Uterus (tissue), 4 donors: ENCODE results near the gene CDK6. TPM values are rescaled to one million over a fixed set of nuclear protein-coding genes. Genes with fewer than 3 reads are reported as not detected.

Source experiments
- DNase-seq, 2 donors: peaks; one replicate each; pipeline ENCODE4 v3.0.0-alpha.2; 2019 to 2020
- H3K27ac ChIP-seq, 2 donors: fragments of 200-600 bp; sonication (generic); 1 replicate in 1 of 2; 2 replicates in 1 of 2; pipeline ENCODE4 v1.5.1; 2016 to 2018
- H3K27me3 ChIP-seq, 2 donors: fragments of 200-600 bp; sonication (generic); one replicate each; pipeline ENCODE4 v1.5.1; 2018 to 2019; ENCODE audit warnings: control low read depth in 1 of 2
- H3K36me3 ChIP-seq, 2 donors: fragments of 200-600 bp; sonication (generic); one replicate each; pipeline ENCODE4 v1.5.1; 2019; ENCODE audit warnings: control low read depth in 1 of 2
- H3K4me1 ChIP-seq, 2 donors: fragments of 200-600 bp; sonication (generic); one replicate each; pipeline ENCODE4 v1.5.1; 2018 to 2019; ENCODE audit warnings: control low read depth in 1 of 2
- H3K4me3 ChIP-seq, 2 donors: fragments of 200-600 bp; sonication (generic); 1 replicate in 1 of 2; 2 replicates in 1 of 2; pipeline ENCODE4 v1.5.1; 2018 to 2019; ENCODE audit warnings: mild to moderate bottlenecking in 1 of 2
- H3K9me3 ChIP-seq, 2 donors: fragments of 200-600 bp; sonication (generic); one replicate each; pipeline ENCODE4 v1.5.1; 2019; ENCODE audit warnings: control low read depth in 1 of 2
- POLR2A ChIP-seq, 2 donors: fragments of 450-650 bp; IDR thresholded peaks; one replicate each; pipeline ENCODE4 v1.6.1; 2016; ENCODE audit warnings: antibody characterized with exemption in 2 of 2, mild to moderate bottlenecking in 1 of 2, moderate library complexity in 1 of 2
- intact Hi-C: fragments of 100-400 bp; cut with DNase I; formaldehyde crosslinking; loops from one replicate; pipeline ENCODE4 v1.15.1; 2023; ENCODE audit warnings: low total_unique reads
- total RNA-seq, 4 donors: library from RNA; depleted of rRNA in 3 of 4; stranded (reverse); fragments of >200 nt in 3 of 4; gene quantifications; one replicate each; pipeline versions ENCODE4 v1.1.0 to v1.2.4, GENCODE V29; 2014 to 2023
- TF ChIP-seq, protein P1 (sequence below), 4 experiments: fragments of 200-600 bp in 2 of 4; fragments of 450-650 bp in 2 of 4; sonication (generic) in 2 of 4; IDR thresholded peaks; one replicate each; pipeline ENCODE4 v1.5.1; 2016 to 2019; ENCODE audit warnings: antibody characterized with exemption in 4 of 4, mild to moderate bottlenecking in 2 of 4, moderate library complexity in 1 of 4
- donor health status: DM: yes; HTN: yes; CAD: no.

Gene CDK6
- total RNA-seq, 4 donors from 2014 or later, result 5.9 to 117 (median 15.2) TPM

DNA sequence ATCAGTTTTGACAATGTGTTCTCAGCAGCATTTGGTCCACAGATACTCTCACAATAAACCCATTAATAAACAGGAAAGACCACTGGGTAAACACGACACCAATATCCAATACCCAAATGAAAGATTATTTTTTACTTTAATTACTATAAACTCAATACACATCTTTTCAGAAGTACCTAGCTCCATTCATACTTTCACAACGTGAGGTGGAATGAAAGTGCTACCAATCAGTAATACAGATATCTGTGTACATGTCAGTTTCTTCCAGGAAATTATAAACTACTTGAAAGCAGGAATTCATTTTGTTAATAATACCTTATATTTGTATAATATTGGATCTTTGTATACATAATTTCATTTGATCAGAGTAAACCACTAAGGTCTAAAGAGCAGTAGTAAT lies 11.9 kb downstream of the CDK6 start:
- no peak overlapping the region for H3K4me3 ChIP-seq
- intact Hi-C loops, result no loop called here
- no peaks in the 10 kb centered on the region for H3K36me3 ChIP-seq
- TF ChIP-seq, protein P1, sequence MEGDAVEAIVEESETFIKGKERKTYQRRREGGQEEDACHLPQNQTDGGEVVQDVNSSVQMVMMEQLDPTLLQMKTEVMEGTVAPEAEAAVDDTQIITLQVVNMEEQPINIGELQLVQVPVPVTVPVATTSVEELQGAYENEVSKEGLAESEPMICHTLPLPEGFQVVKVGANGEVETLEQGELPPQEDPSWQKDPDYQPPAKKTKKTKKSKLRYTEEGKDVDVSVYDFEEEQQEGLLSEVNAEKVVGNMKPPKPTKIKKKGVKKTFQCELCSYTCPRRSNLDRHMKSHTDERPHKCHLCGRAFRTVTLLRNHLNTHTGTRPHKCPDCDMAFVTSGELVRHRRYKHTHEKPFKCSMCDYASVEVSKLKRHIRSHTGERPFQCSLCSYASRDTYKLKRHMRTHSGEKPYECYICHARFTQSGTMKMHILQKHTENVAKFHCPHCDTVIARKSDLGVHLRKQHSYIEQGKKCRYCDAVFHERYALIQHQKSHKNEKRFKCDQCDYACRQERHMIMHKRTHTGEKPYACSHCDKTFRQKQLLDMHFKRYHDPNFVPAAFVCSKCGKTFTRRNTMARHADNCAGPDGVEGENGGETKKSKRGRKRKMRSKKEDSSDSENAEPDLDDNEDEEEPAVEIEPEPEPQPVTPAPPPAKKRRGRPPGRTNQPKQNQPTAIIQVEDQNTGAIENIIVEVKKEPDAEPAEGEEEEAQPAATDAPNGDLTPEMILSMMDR (IDR thresholded peaks at IDR 0.05), result no peak
- no peak for TF ChIP-seq POLR2A (IDR thresholded peaks at IDR 0.05)
- no peak for DNase-seq
- no peak overlapping the region for H3K27ac ChIP-seq
- H3K27me3 ChIP-seq, result no peaks in the 10 kb centered on the region
- H3K4me1 ChIP-seq, result no peaks in the 10 kb centered on the region
- H3K9me3 ChIP-seq, result no peaks in the 10 kb centered on the region

DNA sequence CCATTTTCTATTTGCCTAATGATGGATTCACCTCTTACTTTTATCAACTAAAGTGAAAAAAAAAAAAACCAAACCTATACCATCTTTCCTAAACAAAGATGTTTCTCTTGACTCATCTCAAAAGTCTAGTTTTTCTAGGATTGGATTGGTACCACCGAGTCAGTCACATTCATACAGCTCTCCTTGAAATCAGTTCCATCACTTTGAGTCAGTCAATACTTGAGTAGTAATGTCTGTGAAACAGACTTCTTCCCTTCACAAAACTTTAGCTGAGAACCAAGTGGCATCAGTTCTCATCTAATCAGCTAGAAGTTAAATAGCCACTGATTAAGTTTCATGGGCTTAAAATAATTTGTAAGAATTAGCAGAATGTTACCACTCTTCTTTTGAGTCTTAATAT lies 13.3 kb downstream of the CDK6 start:
- TF ChIP-seq, protein P1 (IDR thresholded peaks at IDR 0.05), result no peak
- no peak for TF ChIP-seq POLR2A (IDR thresholded peaks at IDR 0.05)
- intact Hi-C loops, result no loop called here
- Histone ChIP-seq H3K36me3 (no peaks in the 10 kb centered on the region), H3K9me3 (no peaks in the 10 kb centered on the region), H3K4me3 (no peak overlapping the region), H3K4me1 (no peaks in the 10 kb centered on the region), H3K27me3 (no peaks in the 10 kb centered on the region), H3K27ac (no peak overlapping the region)
- no peak for DNase-seq

DNA sequence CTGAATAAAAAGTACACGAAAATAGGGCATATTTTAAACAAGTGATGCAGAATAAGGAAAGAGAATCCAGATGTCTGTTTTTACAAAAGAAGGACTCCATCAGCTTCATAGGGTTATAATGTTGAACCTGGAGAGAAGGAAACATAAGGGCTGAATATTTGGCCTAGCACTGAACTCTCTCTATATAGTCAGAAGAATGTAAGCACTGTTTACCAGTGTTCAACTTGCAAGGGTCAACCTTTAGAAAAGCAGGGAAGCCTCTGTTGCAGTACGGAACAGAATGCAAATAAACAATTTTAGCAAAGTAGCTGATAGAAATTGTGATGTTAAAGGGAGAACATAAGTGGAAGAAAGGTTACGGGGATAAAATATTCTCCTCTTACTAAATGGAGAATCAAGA lies 16.2 kb downstream of the CDK6 start:
- intact Hi-C loops, result no loop called here
- no peak overlapping the region for H3K27ac ChIP-seq
- H3K4me1 ChIP-seq, result no peaks in the 10 kb centered on the region
- H3K4me3 ChIP-seq, result no peak overlapping the region
- no peak for DNase-seq
- H3K36me3 ChIP-seq, result no peaks in the 10 kb centered on the region
- TF ChIP-seq, protein P1 (IDR thresholded peaks at IDR 0.05), result no peak
- no peak for TF ChIP-seq POLR2A (IDR thresholded peaks at IDR 0.05)
- no peaks in the 10 kb centered on the region for H3K27me3 ChIP-seq
- H3K9me3 ChIP-seq, result no peaks in the 10 kb centered on the region

DNA sequence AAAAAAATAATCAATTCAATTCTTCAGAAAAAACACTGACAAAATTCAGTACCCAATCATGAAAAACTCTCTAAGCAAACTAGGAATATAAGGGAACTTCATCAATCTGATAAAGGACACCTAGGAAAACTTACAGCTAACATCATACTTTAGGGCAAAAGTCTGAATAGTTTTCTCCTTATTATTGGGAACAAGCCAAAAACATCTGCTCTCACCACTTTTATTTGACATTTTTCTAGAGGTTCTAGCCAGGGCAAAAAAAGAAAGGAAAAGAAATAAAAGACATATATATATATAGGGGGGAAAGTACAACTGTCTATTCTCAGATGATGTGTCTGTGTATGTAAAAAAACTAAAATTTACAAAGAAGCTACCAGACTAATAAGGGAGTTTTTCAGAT lies 19.0 kb downstream of the CDK6 start:
- Histone ChIP-seq H3K27me3 (no peaks in the 10 kb centered on the region), H3K4me3 (no peak overlapping the region), H3K9me3 (no peaks in the 10 kb centered on the region), H3K4me1 (no peaks in the 10 kb centered on the region), H3K36me3 (no peaks in the 10 kb centered on the region), H3K27ac (no peak overlapping the region)
- DNase-seq, result no peak
- intact Hi-C loops, result no loop called here
- TF ChIP-seq, protein P1 (IDR thresholded peaks at IDR 0.05), result no peak
- no peak for TF ChIP-seq POLR2A (IDR thresholded peaks at IDR 0.05)

DNA sequence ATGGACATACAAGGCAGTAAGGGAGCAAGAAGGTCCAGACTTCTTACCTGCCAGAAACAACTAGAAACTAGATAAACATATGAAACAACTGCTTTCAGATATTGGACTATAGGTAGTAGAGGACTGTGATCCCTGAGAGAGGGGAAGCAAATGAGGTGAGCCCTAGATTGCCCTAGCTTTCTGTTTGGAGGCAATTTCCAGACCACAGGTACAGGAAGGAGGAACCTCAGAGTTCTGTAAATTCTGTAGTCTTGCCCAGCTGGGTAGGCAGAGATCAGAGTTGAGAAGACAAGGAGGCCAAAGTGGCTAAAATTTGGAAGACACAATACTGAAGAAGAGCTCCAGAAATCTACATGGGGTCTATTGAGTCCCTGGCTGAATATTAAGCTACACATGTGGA lies 21.0 kb downstream of the CDK6 start:
- intact Hi-C loops, result no loop called here
- DNase-seq, result no peak
- Histone ChIP-seq H3K27ac (no peak overlapping the region), H3K4me1 (no peaks in the 10 kb centered on the region), H3K36me3 (no peaks in the 10 kb centered on the region), H3K27me3 (no peaks in the 10 kb centered on the region), H3K9me3 (no peaks in the 10 kb centered on the region), H3K4me3 (no peak overlapping the region)
- TF ChIP-seq POLR2A (IDR thresholded peaks at IDR 0.05), result no peak
- TF ChIP-seq, protein P1 (IDR thresholded peaks at IDR 0.05), result no peak
